ENCODE data around the gene ZGPAT. TPM values are rescaled to one million over a fixed set of nuclear protein-coding genes. Genes with fewer than 3 reads are reported as not detected.
A peak's percentile ranks its signal among the peaks of the same experiment; 100 is the strongest.

Gene ZGPAT
- total and polyA plus RNA-seq, 2 of the 13 experiments (the other 11 are each of a cell fraction or from before 2014, with no cell fraction given) = 23.0 to 41.9 TPM

DNA sequence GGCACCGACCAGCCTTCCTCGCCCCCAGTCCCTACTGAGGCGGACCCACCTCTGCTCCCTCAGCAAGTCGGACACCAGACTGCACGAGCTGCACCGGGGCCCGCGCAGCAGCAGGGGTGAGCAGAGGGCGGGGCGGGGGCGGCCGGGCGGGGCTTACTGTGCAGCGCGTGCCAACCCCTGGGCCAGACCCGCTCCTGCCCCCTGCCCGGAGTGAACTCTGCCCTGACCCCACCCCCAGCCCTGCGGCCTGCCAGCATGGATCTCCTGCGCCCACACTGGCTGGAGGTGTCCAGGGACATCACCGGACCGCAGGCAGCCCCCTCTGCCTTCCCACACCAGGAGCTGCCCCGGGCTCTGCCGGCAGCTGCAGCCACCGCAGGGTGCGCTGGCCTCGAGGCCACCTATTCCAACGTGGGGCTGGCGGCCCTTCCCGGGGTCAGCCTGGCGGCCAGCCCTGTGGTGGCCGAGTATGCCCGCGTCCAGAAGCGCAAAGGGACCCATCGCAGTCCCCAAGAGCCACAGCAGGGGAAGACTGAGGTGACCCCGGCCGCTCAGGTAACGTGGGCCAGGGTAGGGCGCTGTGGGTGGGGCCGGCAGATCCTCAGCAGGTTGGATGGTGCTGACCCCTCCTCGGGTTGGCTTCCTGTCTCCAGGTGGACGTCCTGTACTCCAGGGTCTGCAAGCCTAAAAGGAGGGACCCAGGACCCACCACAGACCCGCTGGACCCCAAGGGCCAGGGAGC lies 30.3 kb downstream of the ZGPAT start (continued):
- TF ChIP-seq, protein P1, sequence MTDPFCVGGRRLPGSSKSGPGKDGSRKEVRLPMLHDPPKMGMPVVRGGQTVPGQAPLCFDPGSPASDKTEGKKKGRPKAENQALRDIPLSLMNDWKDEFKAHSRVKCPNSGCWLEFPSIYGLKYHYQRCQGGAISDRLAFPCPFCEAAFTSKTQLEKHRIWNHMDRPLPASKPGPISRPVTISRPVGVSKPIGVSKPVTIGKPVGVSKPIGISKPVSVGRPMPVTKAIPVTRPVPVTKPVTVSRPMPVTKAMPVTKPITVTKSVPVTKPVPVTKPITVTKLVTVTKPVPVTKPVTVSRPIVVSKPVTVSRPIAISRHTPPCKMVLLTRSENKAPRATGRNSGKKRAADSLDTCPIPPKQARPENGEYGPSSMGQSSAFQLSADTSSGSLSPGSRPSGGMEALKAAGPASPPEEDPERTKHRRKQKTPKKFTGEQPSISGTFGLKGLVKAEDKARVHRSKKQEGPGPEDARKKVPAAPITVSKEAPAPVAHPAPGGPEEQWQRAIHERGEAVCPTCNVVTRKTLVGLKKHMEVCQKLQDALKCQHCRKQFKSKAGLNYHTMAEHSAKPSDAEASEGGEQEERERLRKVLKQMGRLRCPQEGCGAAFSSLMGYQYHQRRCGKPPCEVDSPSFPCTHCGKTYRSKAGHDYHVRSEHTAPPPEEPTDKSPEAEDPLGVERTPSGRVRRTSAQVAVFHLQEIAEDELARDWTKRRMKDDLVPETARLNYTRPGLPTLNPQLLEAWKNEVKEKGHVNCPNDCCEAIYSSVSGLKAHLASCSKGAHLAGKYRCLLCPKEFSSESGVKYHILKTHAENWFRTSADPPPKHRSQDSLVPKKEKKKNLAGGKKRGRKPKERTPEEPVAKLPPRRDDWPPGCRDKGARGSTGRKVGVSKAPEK (CRISPR knock-in tag; IDR thresholded peaks at IDR 0.05; ENCODE audit: borderline replicate concordance) = peak; percentile 90
- TF ChIP-seq HNRNPUL1 (IDR thresholded peaks at IDR 0.05; ENCODE audit: low read depth, low read length) (0 out of 2 replicates have a peak, but pooled peaks have one; percentile 55), ELF4 (CRISPR knock-in tag; IDR thresholded peaks at IDR 0.05; ENCODE audit: borderline replicate concordance) (peak; percentile 52; the same call in 1 of the 2 replicates), ZNF33B (CRISPR knock-in tag; IDR thresholded peaks at IDR 0.05) (peak; percentile 98), NPAS2 (CRISPR knock-in tag; IDR thresholded peaks at IDR 0.05; ENCODE audit: borderline replicate concordance) (no peak), ZBTB7A (CRISPR knock-in tag; IDR thresholded peaks at IDR 0.05) (peak; percentile 92; the same call in 1 of the 2 replicates), EHMT2 (IDR thresholded peaks at IDR 0.05; ENCODE audit: borderline replicate concordance, low read depth, low read length) (no peak), ZNF20 (CRISPR knock-in tag; IDR thresholded peaks at IDR 0.05) (no peak; the same call in 1 of the 2 replicates), ZNF883 (CRISPR knock-in tag; IDR thresholded peaks at IDR 0.05; ENCODE audit: not compliant biosample characterization) (peak; percentile 93), ZNF12 (CRISPR knock-in tag; IDR thresholded peaks at IDR 0.05) (peak; percentile 51; the same call in 1 of the 2 replicates), HCFC1 (IDR thresholded peaks at IDR 0.05; ENCODE audit: low read depth, low read length) (no peak), ZNF274 (CRISPR knock-in tag; IDR thresholded peaks at IDR 0.05) (peak; percentile 97), ZNF562 (CRISPR knock-in tag; IDR thresholded peaks at IDR 0.05; ENCODE audit: borderline replicate concordance) (no peak; the same call in 1 of the 2 replicates), EEA1 (CRISPR knock-in tag; IDR thresholded peaks at IDR 0.05; ENCODE audit: borderline replicate concordance) (0 out of 2 replicates have a peak, but pooled peaks have one; percentile 7), MAFG (CRISPR knock-in tag; IDR thresholded peaks at IDR 0.05) (no peak), HHEX (CRISPR knock-in tag; IDR thresholded peaks at IDR 0.05) (peak; percentile 11; the same call in 1 of the 2 replicates)
- TF ChIP-seq, protein P2, sequence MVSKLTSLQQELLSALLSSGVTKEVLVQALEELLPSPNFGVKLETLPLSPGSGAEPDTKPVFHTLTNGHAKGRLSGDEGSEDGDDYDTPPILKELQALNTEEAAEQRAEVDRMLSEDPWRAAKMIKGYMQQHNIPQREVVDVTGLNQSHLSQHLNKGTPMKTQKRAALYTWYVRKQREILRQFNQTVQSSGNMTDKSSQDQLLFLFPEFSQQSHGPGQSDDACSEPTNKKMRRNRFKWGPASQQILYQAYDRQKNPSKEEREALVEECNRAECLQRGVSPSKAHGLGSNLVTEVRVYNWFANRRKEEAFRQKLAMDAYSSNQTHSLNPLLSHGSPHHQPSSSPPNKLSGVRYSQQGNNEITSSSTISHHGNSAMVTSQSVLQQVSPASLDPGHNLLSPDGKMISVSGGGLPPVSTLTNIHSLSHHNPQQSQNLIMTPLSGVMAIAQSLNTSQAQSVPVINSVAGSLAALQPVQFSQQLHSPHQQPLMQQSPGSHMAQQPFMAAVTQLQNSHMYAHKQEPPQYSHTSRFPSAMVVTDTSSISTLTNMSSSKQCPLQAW (CRISPR knock-in tag; IDR thresholded peaks at IDR 0.05) = peak; percentile 86
- TF ChIP-seq, protein P3, sequence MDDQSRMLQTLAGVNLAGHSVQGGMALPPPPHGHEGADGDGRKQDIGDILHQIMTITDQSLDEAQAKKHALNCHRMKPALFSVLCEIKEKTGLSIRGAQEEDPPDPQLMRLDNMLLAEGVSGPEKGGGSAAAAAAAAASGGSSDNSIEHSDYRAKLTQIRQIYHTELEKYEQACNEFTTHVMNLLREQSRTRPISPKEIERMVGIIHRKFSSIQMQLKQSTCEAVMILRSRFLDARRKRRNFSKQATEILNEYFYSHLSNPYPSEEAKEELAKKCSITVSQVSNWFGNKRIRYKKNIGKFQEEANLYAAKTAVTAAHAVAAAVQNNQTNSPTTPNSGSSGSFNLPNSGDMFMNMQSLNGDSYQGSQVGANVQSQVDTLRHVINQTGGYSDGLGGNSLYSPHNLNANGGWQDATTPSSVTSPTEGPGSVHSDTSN (CRISPR knock-in tag; IDR thresholded peaks at IDR 0.05; ENCODE audit: borderline replicate concordance) = 0 out of 2 replicates have a peak, but pooled peaks have one; percentile 74
- TF ChIP-seq, protein P4, sequence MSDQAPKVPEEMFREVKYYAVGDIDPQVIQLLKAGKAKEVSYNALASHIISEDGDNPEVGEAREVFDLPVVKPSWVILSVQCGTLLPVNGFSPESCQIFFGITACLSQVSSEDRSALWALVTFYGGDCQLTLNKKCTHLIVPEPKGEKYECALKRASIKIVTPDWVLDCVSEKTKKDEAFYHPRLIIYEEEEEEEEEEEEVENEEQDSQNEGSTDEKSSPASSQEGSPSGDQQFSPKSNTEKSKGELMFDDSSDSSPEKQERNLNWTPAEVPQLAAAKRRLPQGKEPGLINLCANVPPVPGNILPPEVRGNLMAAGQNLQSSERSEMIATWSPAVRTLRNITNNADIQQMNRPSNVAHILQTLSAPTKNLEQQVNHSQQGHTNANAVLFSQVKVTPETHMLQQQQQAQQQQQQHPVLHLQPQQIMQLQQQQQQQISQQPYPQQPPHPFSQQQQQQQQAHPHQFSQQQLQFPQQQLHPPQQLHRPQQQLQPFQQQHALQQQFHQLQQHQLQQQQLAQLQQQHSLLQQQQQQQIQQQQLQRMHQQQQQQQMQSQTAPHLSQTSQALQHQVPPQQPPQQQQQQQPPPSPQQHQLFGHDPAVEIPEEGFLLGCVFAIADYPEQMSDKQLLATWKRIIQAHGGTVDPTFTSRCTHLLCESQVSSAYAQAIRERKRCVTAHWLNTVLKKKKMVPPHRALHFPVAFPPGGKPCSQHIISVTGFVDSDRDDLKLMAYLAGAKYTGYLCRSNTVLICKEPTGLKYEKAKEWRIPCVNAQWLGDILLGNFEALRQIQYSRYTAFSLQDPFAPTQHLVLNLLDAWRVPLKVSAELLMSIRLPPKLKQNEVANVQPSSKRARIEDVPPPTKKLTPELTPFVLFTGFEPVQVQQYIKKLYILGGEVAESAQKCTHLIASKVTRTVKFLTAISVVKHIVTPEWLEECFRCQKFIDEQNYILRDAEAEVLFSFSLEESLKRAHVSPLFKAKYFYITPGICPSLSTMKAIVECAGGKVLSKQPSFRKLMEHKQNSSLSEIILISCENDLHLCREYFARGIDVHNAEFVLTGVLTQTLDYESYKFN (CRISPR knock-in tag; conservative IDR thresholded peaks at IDR 0.05) = peak; percentile 75
